PC-9 (cell line): ENCODE data around the gene ADGRG7. TPM values are rescaled to one million over a fixed set of nuclear protein-coding genes. Genes with fewer than 3 reads are reported as not detected.

Experiments
- Bru-seq: library from RNA; stranded (reverse); fragments of 400-500 nt; gene quantifications from one replicate; lab custom pipeline; 2021; lab: Mats Ljungman, UMichigan
- BruChase-seq, 2 experiments: library from RNA; stranded (reverse); fragments of 400-500 nt; gene quantifications; one replicate each; lab custom pipeline; 2021; lab: Mats Ljungman, UMichigan
- BruUV-seq: library from RNA; stranded (reverse); fragments of 400-500 nt; replicated peaks from 2 replicates; lab custom pipeline; 2021; lab: Mats Ljungman, UMichigan
- CTCF ChIA-PET: fragments of 300-600 bp; sonication (Branson Sonifier 250); formaldehyde crosslinking; loops from one replicate; lab custom pipeline; 2022; ENCODE audit warnings: antibody characterized with exemption; lab: Charles Lee
- POLR2A ChIA-PET: fragments of 300-600 bp; sonication (Branson Sonifier 250); formaldehyde crosslinking; loops from one replicate; lab custom pipeline; 2022; ENCODE audit warnings: antibody characterized with exemption; ENCODE audit not compliant: unreplicated experiment; lab: Charles Lee
- DNase-seq, 2 experiments: peaks; one replicate each; pipeline versions ENCODE4 v3.0.0 to v3.0.0-alpha.2; 2015 to 2022; ENCODE audit warnings: mixed read lengths in 1 of 2
- H2AFZ ChIP-seq: fragments of 200-600 bp; sonication (generic); 2 replicates; pipeline ENCODE4 v1.8.1; 2017; ENCODE audit warnings: antibody characterized with exemption
- H3F3A ChIP-seq: fragments of 200-600 bp; sonication (generic); 2 replicates; pipeline ENCODE4 v1.8.1; 2017; ENCODE audit warnings: antibody characterized with exemption, mild to moderate bottlenecking, low read depth; ENCODE audit not compliant: insufficient read depth
- H3K27ac ChIP-seq: fragments of 200-600 bp; sonication (generic); 2 replicates; pipeline ENCODE4 v1.6.1; 2016; ENCODE audit warnings: mixed run types
- H3K27me3 ChIP-seq: fragments of 200-600 bp; sonication (generic); 2 replicates; pipeline ENCODE4 v1.6.1; 2016; ENCODE audit warnings: low read depth, mixed run types; ENCODE audit not compliant: insufficient read depth
- H3K36me3 ChIP-seq: fragments of 200-600 bp; sonication (generic); 2 replicates; pipeline ENCODE4 v1.6.1; 2016; ENCODE audit warnings: low read depth, mixed run types
- H3K4me1 ChIP-seq: fragments of 200-600 bp; sonication (generic); replicated peaks from 2 replicates; pipeline ENCODE4 v1.6.1; 2016; ENCODE audit warnings: mixed run types; ENCODE audit not compliant: insufficient read depth
- H3K4me2 ChIP-seq: fragments of 200-600 bp; sonication (generic); 2 replicates; pipeline ENCODE4 v1.6.1; 2017; ENCODE audit warnings: mixed run types
- H3K4me3 ChIP-seq: fragments of 200-600 bp; sonication (generic); 2 replicates; pipeline ENCODE4 v1.6.1; 2016; ENCODE audit warnings: mixed run types
- H3K79me2 ChIP-seq: fragments of 200-600 bp; sonication (generic); 2 replicates; pipeline ENCODE4 v1.6.1; 2017; ENCODE audit warnings: low read depth, mixed run types
- H3K9me2 ChIP-seq: fragments of 200-600 bp; sonication (generic); 2 replicates; pipeline ENCODE4 v1.8.1; 2017; ENCODE audit warnings: mild to moderate bottlenecking; ENCODE audit not compliant: insufficient read depth
- H3K9me3 ChIP-seq: fragments of 200-600 bp; sonication (generic); 2 replicates; pipeline ENCODE4 v1.8.1; 2016; ENCODE audit warnings: low read depth; ENCODE audit not compliant: insufficient read depth
- H4K20me1 ChIP-seq: fragments of 200-600 bp; sonication (generic); 2 replicates; pipeline ENCODE4 v1.8.1; 2017; ENCODE audit not compliant: insufficient read depth
- EZH2 ChIP-seq: fragments of 200-600 bp; sonication (generic); IDR thresholded peaks from 2 replicates; pipeline ENCODE4 v1.8.0; 2017; ENCODE audit warnings: antibody characterized with exemption, low read depth
- intact Hi-C: fragments of 100-400 bp; cut with micrococcal nuclease; formaldehyde crosslinking; loops from one replicate; pipeline ENCODE4 v1.10.0; 2022; ENCODE audit not compliant: unreplicated experiment
- long read RNA-seq: library from polyadenylated mRNA; stranded (forward); transcript quantifications from one replicate; pipeline ENCODE4 v2.0.0, GENCODE V29; 2022
- total RNA-seq: library from RNA; stranded (reverse); gene quantifications from 2 replicates; pipeline ENCODE4 v1.2.3, GENCODE V29; 2021
- TF ChIP-seq, protein P1 (sequence below): fragments of 200-600 bp; sonication (generic); conservative IDR thresholded peaks from 2 replicates; pipeline ENCODE4 v1.6.1; 2017; ENCODE audit warnings: mixed run types, antibody characterized with exemption, mild to moderate bottlenecking, moderate library complexity

Gene ADGRG7, protein sequence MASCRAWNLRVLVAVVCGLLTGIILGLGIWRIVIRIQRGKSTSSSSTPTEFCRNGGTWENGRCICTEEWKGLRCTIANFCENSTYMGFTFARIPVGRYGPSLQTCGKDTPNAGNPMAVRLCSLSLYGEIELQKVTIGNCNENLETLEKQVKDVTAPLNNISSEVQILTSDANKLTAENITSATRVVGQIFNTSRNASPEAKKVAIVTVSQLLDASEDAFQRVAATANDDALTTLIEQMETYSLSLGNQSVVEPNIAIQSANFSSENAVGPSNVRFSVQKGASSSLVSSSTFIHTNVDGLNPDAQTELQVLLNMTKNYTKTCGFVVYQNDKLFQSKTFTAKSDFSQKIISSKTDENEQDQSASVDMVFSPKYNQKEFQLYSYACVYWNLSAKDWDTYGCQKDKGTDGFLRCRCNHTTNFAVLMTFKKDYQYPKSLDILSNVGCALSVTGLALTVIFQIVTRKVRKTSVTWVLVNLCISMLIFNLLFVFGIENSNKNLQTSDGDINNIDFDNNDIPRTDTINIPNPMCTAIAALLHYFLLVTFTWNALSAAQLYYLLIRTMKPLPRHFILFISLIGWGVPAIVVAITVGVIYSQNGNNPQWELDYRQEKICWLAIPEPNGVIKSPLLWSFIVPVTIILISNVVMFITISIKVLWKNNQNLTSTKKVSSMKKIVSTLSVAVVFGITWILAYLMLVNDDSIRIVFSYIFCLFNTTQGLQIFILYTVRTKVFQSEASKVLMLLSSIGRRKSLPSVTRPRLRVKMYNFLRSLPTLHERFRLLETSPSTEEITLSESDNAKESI
- total RNA-seq (not detected in 2 replicates), Bru-seq, nascent RNA (percentile 10 among the genes with signal in this experiment), BruChase-seq, experiment 1, labeled RNA remaining after a 2-hour chase (percentile 19 among the genes with signal in this experiment), BruChase-seq, experiment 2, labeled RNA remaining after a 6-hour chase (percentile 19 among the genes with signal in this experiment)
- long read RNA-seq, result 0 reads

DNA sequence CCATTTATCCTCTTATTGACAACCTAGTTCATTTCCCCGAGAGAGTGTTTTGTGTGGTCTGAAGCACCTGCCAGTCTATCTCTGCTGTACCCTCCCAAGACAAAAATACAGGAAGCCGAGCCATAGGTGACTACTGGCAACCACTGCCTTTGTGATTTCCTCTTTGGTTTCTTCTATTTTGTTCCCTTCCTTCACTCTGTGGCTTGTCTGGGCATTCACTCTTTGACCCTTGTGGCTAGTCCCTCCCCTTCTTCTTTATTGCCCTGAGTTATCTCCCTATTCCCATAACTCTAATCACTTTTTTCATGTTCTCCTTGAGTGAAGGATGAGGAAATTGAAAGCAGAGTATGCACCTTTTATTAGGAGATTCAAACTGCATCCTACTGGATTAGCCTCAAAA is at the start of gene ADGRG7:
Gene ADGRG7, plus strand, starts transcription at position 297 of the 400 bp plus-strand sequence. CDS start 256 bp downstream, outside the sequence.
- Histone ChIP-seq H3K9me3 (no peaks in the 10 kb centered on the region), H3K4me1 (no peaks in the 10 kb centered on the region), H3K4me3 (no peak within 1 kb of the TSS), H3F3A (no peaks in the 10 kb centered on the region), H3K36me3 (no peaks in the 10 kb centered on the region), H3K79me2 (no peaks in the 10 kb centered on the region), H3K27me3 (no peaks in the 10 kb centered on the region), H3K9me2 (0 out of 2 replicates have a peak, but pooled peaks cover 4% of the 10 kb centered on the region), H2AFZ (no peak within 1 kb of the TSS), H3K4me2 (no peak within 1 kb of the TSS), H4K20me1 (no peaks in the 10 kb centered on the region), H3K27ac (no peak within 1 kb of the TSS)
- DNase-seq, result no peak
- no TSS peak for BruUV-seq
- POLR2A ChIA-PET, result no interaction called here
- TF ChIP-seq EZH2, result no peak
- TF ChIP-seq, protein P1, sequence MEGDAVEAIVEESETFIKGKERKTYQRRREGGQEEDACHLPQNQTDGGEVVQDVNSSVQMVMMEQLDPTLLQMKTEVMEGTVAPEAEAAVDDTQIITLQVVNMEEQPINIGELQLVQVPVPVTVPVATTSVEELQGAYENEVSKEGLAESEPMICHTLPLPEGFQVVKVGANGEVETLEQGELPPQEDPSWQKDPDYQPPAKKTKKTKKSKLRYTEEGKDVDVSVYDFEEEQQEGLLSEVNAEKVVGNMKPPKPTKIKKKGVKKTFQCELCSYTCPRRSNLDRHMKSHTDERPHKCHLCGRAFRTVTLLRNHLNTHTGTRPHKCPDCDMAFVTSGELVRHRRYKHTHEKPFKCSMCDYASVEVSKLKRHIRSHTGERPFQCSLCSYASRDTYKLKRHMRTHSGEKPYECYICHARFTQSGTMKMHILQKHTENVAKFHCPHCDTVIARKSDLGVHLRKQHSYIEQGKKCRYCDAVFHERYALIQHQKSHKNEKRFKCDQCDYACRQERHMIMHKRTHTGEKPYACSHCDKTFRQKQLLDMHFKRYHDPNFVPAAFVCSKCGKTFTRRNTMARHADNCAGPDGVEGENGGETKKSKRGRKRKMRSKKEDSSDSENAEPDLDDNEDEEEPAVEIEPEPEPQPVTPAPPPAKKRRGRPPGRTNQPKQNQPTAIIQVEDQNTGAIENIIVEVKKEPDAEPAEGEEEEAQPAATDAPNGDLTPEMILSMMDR, result no peak
- intact Hi-C loops, result loop anchor here (10.0 kb wide), 2 partner anchors 185 to 905 kb away; partner anchors contain the start of gene SENP7
- CTCF ChIA-PET, result no interaction called here

DNA sequence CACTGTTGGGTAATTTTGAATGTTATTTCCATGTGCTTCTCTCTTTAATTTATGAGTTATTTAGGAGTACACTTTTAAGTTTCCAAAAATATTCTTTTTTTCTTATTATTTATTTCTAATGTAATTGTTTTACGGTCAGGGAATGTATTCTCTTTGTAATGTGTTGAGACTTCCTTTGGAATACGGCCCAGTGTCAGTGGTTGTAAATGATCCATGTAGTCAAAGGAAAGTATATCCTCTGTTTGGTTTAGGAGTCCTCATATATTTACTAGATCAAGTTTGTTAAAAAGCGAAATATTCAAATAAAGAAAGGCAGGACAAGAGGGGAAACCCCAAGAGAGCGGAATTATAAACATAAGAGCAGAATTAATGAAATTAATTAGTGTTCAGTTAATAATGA is 49.0 kb upstream of the ADGRG7 start:
- Histone ChIP-seq H3K27me3 (no peaks in the 10 kb centered on the region), H3K9me2 (no peaks in the 10 kb centered on the region), H3K79me2 (no peaks in the 10 kb centered on the region), H3K9me3 (no peaks in the 10 kb centered on the region), H3K36me3 (no peaks in the 10 kb centered on the region), H3K4me2 (no peak overlapping the region), H3K4me1 (peaks cover 16% of the 10 kb centered on the region), H3K27ac (no peak overlapping the region), H2AFZ (no peak overlapping the region), H4K20me1 (no peaks in the 10 kb centered on the region), H3K4me3 (no peak overlapping the region), H3F3A (peaks cover 14% of the 10 kb centered on the region; the same call in 1 of the 2 replicates)
- ChIA-PET POLR2A (no interaction called here), CTCF (no interaction called here)
- intact Hi-C loops, result no loop called here
- DNase-seq, result no peak
- no TSS peak for BruUV-seq
- TF ChIP-seq EZH2, result no peak
- TF ChIP-seq, protein P1, result no peak

DNA sequence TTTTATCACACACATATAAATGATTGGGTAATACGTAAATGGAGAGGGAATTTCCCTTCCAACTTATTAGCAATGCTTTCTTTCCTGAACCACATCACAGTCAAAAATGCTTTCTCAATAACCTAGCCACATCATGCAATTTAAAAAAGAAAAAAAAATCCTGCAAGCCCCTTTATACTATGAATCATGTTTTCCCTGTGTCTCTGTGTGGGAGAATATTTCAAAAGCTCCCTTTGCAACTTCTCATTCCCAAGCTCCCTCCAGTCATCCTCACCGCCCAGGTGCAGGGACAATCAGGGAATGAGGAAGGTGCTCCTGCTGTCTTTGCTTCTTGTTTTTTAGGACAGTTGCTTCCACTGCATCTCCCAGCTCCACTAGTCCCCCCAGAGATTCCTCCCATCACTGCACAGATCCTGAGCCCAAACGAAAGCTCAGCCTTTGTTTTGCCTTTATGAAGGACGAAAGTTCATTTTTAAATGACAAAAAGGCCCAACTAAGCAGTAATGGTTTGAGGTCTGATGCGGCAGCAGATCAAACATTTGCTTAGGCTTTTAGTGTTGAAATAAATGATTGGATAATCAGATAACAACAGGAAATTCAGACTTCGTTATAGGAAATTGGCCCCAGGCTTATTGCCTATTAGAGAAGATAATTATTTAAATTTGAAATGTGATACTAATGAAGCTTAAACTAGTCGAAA is 47.8 kb upstream of the ADGRG7 start:
- peaks cover 12% of the 10 kb centered on the region; the same call in 1 of the 2 replicates for H3F3A ChIP-seq
- POLR2A ChIA-PET, result interaction anchor here (0.7 kb wide), 1 partner anchor 1703 kb away, joined by 6 read pairs; no protein-coding TSS in a partner anchor
- H3K9me2 ChIP-seq, result 0 out of 2 replicates have a peak, but pooled peaks cover 4% of the 10 kb centered on the region
- no peaks in the 10 kb centered on the region for H3K27me3 ChIP-seq
- no peak overlapping the region for H2AFZ ChIP-seq
- CTCF ChIA-PET, result no interaction called here
- H3K9me3 ChIP-seq, result no peaks in the 10 kb centered on the region
- no peaks in the 10 kb centered on the region for H3K79me2 ChIP-seq
- no peak for DNase-seq
- H3K36me3 ChIP-seq, result no peaks in the 10 kb centered on the region
- H3K27ac ChIP-seq, result no peak overlapping the region
- H4K20me1 ChIP-seq, result no peaks in the 10 kb centered on the region
- no peak overlapping the region for H3K4me3 ChIP-seq
- TF ChIP-seq, protein P1, result no peak
- no peak for TF ChIP-seq EZH2
- no peak overlapping the region for H3K4me2 ChIP-seq
- intact Hi-C loops, result no loop called here
- H3K4me1 ChIP-seq, result peaks cover 12% of the 10 kb centered on the region
- BruUV-seq, result no TSS peak
